Activated B cell treated with CpG ODN at 0.5 μM for 24 hours (primary cell): ENCODE measurements around the gene VANGL1. TPM values are rescaled to one million over a fixed set of nuclear protein-coding genes. Genes with fewer than 3 reads are reported as not detected.

Source experiments
- ATAC-seq: fragments of 200-7000 bp; cut with Tn5 transposase; one replicate; pipeline ENCODE4 v1.10.0; 2021; ENCODE audit warnings: low read depth, mild to moderate bottlenecking, moderate library complexity
- CTCF ChIA-PET: fragments of 350-600 bp; sonication (Branson Sonifier 250); formaldehyde crosslinking; loops from one replicate; lab custom pipeline; 2021; ENCODE audit warnings: antibody characterized with exemption; lab: Charles Lee
- POLR2A ChIA-PET: fragments of 350-600 bp; sonication (Branson Sonifier 250); formaldehyde crosslinking; loops from one replicate; lab custom pipeline; 2021; ENCODE audit warnings: antibody characterized with exemption; lab: Charles Lee
- DNase-seq: peaks from one replicate; pipeline ENCODE4 v3.0.0; 2022
- H3K27ac Mint-ChIP-seq: one replicate; pipeline ENCODE4 v1.8.0; 2020; ENCODE audit warnings: mixed read lengths
- H3K27me3 Mint-ChIP-seq: one replicate; pipeline ENCODE4 v1.8.0; 2021; ENCODE audit warnings: mixed read lengths
- H3K36me3 Mint-ChIP-seq: one replicate; pipeline ENCODE4 v1.8.0; 2021; ENCODE audit warnings: low read depth, mixed read lengths
- H3K4me1 Mint-ChIP-seq: one replicate; pipeline ENCODE4 v1.8.0; 2021; ENCODE audit warnings: mixed read lengths
- H3K4me3 Mint-ChIP-seq: one replicate; pipeline ENCODE4 v1.8.0; 2020; ENCODE audit warnings: mild to moderate bottlenecking, mixed read lengths
- H3K9me3 Mint-ChIP-seq: one replicate; pipeline ENCODE4 v1.8.0; 2020; ENCODE audit warnings: mixed read lengths
- CTCF ChIP-seq: fragments of 200-600 bp; IDR thresholded peaks from one replicate; pipeline ENCODE4 v1.8.0; 2022; ENCODE audit warnings: antibody characterized with exemption, mild to moderate bottlenecking
- intact Hi-C: fragments of 100-400 bp; cut with micrococcal nuclease; formaldehyde crosslinking; loops from one replicate; pipeline ENCODE4 v1.15.1; 2024
- total RNA-seq: library from RNA; stranded (reverse); gene quantifications from 2 replicates; pipeline ENCODE4 v1.2.3, GENCODE V29; 2022

Gene VANGL1
- total RNA-seq, 1 donor from 2014 or later, result 1.2 TPM

DNA sequence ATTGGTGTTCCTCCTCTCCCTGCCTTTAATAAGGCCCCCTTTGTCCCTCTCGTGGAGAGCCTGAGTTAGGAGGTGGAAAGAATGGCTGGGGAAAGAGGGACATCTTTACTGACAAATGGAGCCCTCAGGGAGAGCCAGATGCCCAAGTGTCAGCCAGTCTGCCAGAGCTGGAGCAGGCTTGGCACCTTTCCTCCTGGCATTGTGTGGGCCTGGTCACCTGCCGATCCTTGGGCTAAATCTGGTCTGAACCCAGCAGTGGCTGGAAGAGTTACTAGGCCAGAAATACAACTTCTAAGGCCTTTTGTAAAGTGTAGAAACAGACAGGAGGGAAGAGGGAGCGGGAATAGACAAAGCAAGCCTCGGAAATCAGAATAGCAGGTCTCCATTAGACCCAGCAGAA is 24.9 kb downstream of the VANGL1 start:
- ChIA-PET CTCF (no interaction called here), POLR2A (no interaction called here)
- Mint-ChIP-seq H3K27me3 (no peaks in the 10 kb centered on the region), H3K36me3 (no peaks in the 10 kb centered on the region), H3K27ac (no peak overlapping the region), H3K4me3 (no peak overlapping the region), H3K9me3 (no peaks in the 10 kb centered on the region), H3K4me1 (no peaks in the 10 kb centered on the region)
- intact Hi-C loops, result no loop called here
- no peak for TF ChIP-seq CTCF
- DNase-seq (no peak), ATAC-seq (no peak)

DNA sequence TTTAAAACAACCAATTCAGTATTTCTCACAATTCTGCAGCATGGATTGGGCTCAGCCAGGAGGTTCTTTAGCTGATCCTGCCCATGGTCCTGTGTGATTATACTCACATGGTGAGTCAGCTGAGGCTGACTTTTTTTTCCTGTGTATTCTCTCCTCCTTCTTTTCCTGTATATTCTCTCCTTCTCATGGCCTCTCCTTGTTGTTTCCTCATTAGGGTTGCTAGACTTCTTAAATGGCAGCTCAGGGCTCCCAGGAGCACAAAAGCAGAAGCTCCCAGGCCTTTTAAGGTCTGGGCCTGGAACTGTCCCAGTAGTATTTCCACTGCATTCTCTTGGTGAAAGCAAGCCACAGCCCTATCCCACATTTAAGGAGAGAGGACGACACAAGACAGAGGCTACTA is 26.8 kb downstream of the VANGL1 start:
- CTCF ChIA-PET, result no interaction called here
- POLR2A ChIA-PET, result no interaction called here
- Mint-ChIP-seq H3K27ac (no peak overlapping the region), H3K9me3 (no peaks in the 10 kb centered on the region), H3K27me3 (no peaks in the 10 kb centered on the region), H3K36me3 (no peaks in the 10 kb centered on the region), H3K4me3 (no peak overlapping the region), H3K4me1 (no peaks in the 10 kb centered on the region)
- ATAC-seq (no peak), DNase-seq (no peak)
- no peak for TF ChIP-seq CTCF
- intact Hi-C loops, result no loop called here

DNA sequence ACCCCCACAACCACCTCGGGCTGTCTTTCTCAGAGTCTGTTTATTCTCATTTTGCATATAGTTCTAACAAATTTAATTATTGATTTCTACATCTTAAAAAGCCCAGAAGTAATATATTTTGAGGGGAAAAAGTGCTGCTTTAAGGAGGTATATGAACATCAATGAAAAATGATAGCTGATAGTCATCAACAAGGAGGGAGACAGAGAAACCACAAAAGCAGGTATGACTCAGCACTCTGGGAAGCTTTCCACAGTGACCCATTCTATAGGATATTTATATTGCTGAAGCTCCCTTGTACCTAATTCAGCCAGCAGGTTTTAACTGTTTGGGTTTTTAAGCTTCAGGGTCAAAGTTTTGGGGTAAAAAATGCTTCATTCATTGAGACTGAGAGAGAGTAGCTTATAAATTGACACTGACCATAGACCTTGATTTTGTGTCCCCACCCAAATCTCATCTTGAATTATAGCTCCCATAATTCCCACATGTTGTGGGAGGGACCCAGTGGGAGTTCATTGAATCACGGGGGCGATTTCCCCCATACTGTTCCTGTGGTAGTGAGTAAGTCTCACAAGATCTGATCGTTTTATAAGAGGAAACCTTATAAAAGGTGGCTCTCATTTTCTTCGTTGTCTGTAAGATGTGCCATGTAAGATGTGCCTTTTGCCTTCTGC is 27.4 kb downstream of the VANGL1 start:
- Mint-ChIP-seq H3K27me3 (no peaks in the 10 kb centered on the region), H3K27ac (no peak overlapping the region), H3K4me3 (no peak overlapping the region), H3K36me3 (no peaks in the 10 kb centered on the region), H3K9me3 (no peaks in the 10 kb centered on the region), H3K4me1 (no peaks in the 10 kb centered on the region)
- DNase-seq, result no peak
- intact Hi-C loops, result no loop called here
- TF ChIP-seq CTCF, result no peak
- ATAC-seq, result no peak
- ChIA-PET POLR2A (no interaction called here), CTCF (no interaction called here)

DNA sequence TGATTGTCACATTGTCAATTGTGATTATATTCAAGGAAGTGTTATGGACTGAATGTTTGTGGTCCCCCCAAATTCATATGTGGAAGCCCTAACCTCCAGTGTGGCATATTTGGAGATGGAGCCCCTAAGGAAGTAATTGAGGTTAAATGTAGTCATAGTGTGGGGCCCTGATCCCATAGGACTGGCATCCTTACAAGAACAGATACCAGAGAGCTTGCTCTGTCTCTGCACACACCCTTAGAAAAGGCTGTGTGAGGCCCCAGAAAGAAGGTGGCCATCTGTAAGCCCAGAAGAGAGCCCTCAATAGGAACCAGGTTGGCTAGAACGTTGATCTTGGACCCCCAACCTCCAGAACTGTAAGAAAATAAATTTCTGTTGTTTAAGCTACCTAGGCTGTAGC is 28.1 kb downstream of the VANGL1 start:
- ChIA-PET CTCF (interaction anchor here (0.9 kb wide), 1 partner anchor 37 kb away, joined by 3 read pairs; no protein-coding TSS in a partner anchor), POLR2A (no interaction called here)
- no peaks in the 10 kb centered on the region for H3K4me1 Mint-ChIP-seq
- intact Hi-C loops, result no loop called here
- no peak for ATAC-seq
- H3K36me3 Mint-ChIP-seq, result no peaks in the 10 kb centered on the region
- no peaks in the 10 kb centered on the region for H3K9me3 Mint-ChIP-seq
- no peak overlapping the region for H3K4me3 Mint-ChIP-seq
- no peak overlapping the region for H3K27ac Mint-ChIP-seq
- H3K27me3 Mint-ChIP-seq, result no peaks in the 10 kb centered on the region
- no peak for TF ChIP-seq CTCF
- DNase-seq, result no peak

DNA sequence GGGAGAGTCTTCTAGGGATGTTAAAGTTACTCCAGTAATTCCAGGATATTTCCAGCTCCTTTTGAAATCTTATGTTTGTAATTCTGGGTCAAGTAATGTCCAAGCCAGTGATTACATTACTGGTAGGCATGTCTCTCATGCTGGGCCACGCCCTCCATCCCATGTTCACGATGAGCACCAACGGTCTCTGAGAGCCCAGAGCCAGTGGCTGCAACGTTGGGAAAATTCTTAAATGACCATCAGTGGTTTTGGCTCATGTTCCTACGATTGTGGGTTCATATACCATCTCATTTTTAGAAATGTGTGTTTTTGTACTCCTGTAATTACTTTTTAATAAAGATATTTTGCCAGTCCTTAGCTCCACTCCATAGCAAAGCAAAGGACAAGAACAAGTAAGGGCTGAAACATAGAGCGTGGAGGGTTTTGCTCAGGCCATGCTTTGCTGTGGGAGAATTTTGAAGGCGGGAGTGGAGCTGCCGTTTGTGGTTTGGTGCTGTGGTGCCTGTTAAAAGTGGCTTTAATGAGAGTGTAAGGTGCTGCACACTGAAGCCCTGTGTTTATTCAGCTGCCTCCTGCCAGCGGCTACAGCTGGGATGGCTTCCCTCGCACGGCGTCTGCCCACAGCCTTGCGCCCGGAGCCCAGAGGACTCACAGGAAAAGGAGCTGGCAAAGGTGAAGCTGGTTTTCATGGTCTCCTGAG is 28.9 kb downstream of the VANGL1 start:
- DNase-seq (no peak), ATAC-seq (no peak)
- Mint-ChIP-seq H3K27me3 (no peaks in the 10 kb centered on the region), H3K27ac (no peak overlapping the region), H3K36me3 (no peaks in the 10 kb centered on the region), H3K9me3 (no peaks in the 10 kb centered on the region), H3K4me1 (no peaks in the 10 kb centered on the region), H3K4me3 (no peak overlapping the region)
- ChIA-PET CTCF (interaction anchor here (0.9 kb wide), 1 partner anchor 36 kb away, joined by 3 read pairs; no protein-coding TSS in a partner anchor), POLR2A (no interaction called here)
- intact Hi-C loops, result no loop called here
- no peak for TF ChIP-seq CTCF
